Suppressor macrophage treated with lipopolysaccharide for 4 hours (primary cell): ENCODE data around the gene GAB3.

Experiments used
- DNase-seq: peaks from one replicate; pipeline ENCODE4 v3.0.0-alpha.2; 2020

Gene GAB3, protein sequence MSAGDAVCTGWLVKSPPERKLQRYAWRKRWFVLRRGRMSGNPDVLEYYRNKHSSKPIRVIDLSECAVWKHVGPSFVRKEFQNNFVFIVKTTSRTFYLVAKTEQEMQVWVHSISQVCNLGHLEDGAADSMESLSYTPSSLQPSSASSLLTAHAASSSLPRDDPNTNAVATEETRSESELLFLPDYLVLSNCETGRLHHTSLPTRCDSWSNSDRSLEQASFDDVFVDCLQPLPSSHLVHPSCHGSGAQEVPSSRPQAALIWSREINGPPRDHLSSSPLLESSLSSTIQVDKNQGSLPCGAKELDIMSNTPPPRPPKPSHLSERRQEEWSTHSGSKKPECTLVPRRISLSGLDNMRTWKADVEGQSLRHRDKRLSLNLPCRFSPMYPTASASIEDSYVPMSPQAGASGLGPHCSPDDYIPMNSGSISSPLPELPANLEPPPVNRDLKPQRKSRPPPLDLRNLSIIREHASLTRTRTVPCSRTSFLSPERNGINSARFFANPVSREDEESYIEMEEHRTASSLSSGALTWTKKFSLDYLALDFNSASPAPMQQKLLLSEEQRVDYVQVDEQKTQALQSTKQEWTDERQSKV

DNA sequence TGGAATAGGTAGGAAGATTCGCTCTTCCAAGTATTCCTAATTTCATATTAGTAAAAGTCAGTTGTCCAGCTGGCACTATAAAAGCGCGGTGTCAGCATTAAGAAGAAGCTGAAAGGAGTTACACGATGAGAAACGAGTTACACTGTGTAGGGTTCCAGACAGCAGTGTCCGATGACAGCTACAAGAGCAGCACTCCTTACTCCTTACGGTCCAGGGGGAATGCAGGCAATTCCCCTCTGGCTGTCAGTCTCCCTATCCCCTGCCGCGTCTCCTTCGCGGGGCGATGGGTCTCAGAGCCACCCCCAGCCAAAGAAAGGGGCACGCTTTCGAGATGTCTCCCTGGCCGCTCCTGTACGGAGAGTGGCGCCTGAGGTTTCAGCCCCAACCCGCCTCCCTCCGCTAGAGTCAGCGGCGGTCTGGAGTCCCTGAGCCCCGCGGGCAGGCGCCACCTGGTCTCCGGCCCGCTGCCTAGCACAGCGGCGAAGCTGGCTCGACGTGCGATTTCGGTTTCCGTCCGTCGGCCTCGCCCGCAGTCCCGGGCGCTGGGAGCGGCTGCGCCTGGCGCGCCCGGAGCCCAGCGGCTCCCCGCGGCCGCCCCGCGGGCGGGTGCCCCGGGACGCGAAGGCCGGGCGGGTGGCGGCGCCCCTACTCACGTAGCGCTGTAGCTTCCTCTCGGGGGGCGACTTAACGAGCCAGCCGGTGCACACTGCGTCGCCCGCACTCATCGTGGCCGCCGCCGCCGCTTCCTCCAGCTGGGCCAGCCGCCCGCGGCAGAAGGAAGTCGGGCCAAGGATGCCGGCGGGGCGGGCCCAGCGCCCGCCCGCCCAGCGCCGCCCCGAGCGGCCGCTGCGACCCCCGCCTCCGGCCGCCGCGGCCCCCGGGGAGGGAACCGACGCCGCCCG lies at the start of gene GAB3:
Gene GAB3 (minus strand): TSS at position 777 of the 902 bp plus-strand sequence. CDS start 52 bp downstream, at position 725.
- DNase-seq = peak; percentile 46

DNA sequence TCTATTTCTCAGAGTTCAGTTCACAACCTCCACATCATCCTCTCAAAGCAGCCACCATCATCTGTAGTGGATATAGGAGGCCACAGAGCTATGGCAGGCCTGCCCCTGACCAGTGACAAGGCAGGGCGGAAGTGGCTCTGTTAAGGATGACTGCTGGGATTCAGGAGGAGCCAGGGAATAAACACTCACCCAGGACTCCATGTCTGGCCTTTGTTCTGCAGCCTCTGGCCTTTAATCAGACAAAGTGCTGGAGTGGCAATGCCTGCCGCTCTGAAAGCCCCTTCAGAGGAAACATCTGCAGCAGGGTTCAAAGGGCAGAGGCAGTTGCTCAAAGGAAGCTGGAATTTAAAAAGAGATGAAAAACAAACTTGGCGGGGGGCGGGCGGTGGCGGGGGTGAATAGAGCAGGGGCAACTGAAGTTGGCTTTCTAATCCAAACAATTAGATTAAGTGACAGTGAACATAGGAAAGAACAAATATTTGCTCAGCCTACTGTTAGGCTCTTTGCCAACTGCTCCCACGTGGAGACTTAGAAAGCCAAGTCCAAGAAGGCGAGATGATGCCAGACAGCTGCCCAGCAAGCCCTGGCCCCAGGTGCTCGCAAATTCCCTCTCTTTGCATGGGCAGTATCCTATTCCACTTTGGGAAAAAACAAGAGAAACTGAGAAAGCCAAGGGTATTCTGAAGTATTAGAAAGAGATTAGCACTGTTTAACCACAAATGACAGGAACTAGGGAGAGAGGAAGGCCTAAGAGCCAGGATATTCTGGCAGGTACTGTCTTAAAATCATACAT lies 48.9 kb upstream of the GAB3 start:
- DNase-seq = no peak

DNA sequence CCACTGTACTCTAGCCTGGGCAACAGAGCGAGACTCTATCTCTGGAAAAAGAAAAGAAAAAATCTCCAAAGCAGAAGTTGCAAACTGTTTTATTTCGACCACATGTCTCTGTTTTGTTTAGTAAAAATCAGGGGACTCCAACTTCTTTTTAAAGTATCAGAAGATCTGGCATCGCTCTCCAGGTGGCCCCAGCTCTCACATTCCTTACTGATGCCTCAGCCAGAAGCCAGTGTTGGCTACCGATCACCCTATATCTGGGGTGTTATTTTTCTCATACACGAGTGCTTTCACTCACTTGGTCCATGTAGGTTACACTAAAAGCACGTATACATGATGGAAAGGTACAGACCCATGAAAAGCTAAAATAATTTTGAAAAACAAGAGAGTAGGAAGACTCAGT lies 46.1 kb upstream of the GAB3 start:
- no peak for DNase-seq

DNA sequence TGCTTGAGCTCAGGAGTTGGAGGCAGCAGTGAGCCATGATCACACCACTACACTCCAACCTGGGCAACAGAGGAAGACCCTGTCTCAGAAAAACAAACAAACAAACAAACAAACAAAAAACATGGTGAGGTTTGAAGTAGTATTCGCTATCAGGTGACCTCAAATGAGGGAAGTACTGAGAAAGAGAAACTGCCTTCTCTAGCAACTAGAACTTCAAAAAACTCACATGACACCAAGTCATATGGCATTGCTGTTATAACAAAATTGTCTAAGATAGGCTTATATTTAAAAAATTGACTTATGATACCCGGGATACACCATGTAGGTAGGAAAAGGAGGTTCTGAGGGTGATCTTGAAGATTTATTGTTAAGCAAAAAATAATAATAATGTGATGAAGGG lies 44.1 kb upstream of the GAB3 start:
- DNase-seq = peak; percentile 65

DNA sequence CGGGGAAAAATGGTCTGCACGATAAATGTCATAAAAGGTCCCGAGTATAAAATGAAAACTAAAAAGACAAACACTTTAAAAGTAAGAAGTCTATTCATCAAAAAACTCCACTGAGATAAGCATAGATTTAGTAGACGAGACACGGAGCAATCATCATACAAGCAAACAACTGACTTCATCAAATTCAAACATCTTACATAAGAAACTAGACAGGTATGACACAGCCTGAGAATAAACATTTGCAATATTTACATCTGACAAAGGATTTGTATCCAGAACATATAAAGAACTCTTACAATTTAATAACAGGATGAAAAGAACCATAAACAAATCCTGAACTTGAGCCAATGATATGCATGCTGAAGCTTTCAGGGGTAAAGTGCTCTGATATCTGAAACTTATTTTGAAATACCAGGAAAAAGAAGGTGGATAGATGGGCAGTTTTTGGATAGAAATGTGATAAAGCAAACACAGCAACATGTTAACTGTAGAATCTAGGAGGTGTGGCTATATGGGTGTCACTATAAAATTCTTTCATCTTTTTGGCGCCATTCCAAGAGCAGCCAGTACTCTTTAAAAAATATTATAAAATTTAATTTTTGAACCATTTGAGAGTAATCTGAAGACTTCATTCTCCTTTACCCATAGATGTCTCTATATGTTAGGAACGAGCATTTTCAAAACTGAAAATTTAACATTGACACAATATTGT lies 42.4 kb upstream of the GAB3 start:
- no peak for DNase-seq

DNA sequence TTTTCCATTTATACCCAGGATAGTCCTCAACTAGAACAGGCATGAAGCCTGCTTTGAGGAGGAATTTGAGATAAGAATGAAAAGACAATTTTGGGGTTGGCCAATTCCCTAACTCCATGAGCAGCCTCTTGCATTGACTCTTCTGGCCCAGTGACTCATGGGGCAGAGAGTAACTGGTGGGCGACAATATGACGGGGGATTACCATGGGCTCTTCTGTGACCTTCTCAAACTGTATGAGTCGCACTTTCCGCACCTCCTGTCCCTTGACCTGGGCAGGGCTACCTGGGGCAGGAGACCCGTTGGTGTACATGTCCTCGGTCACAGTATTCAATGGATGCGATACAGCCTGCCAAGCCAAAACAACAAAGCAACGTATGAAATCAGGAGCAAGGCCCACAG lies 41.1 kb upstream of the GAB3 start:
- DNase-seq = peak; percentile 33

DNA sequence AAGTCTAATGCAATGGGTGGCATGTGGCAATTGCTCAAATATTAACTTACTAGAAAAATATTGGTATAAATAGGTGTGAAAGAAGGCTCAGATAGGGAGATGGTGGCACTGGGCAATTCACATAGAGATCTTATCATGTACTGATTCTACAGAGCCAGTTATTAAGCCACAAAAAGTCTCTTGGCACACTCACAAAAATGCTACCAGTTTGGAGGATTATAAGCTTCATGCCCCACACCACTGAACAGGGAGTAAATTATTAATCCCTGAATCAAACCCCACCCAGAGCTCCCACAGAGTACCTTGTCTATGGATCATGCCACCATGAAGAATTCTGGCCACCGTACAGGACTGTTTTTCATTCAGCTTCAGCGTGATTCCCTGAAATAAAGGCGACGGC lies 40.6 kb upstream of the GAB3 start:
- DNase-seq = no peak

DNA sequence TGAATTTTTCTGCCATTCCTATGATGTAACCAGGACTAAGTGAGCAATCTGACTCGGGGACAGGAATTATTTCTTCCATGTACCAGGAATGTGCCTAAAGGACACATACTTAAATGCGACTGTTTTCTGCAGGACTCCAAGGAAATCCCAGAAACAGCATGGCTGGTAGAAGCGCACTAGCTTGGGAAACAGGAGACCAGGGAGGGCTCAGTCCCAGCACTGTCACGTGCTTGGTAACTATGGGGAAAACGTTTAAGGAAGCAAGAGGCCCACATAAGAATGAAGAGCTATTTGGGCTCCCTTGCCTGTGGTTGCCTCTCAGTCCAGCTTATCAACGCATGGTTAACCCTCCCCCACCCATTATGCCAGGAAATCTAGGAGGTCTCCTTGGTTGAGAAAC lies 34.8 kb upstream of the GAB3 start:
- DNase-seq = no peak

DNA sequence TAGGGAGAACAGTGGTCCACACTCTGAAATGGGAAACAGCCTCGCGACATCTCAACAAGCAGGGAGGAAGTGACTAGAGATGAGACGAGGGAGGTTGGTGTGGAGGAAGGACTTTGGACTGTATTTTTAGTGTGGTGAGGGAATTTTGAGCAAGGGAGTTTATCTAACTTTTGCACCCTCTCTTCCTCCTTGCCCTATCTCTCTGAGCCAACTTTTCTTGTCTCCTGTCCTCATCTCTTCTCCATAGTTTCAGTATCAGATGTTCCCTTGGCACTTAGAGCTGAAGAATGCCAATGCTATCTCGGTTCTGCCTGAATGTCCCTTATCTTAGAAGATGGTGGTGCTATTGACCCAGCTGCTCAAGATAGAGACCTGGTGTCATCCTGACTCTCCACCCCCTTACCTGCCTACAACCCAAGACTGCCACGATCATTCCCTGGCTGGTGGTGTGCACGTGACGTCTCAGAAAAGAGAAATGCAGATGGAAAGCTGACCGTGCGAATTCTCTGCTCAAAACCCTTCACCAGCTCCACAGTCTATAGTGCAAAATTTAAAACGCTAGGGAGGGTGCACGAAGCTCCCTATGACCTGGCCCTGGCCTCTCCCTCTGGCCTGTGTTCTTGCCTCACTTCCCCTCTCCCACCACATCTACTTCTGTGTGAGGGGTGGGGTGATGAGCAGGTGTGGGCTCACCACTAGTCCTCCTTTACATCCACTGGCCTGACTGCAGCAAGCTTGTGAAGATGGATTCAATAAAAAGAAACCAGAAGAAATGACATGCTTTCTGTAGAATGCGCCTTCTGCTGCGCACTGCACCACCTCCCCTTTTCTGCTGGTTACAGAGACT lies 33.5 kb upstream of the GAB3 start:
- DNase-seq = no peak

DNA sequence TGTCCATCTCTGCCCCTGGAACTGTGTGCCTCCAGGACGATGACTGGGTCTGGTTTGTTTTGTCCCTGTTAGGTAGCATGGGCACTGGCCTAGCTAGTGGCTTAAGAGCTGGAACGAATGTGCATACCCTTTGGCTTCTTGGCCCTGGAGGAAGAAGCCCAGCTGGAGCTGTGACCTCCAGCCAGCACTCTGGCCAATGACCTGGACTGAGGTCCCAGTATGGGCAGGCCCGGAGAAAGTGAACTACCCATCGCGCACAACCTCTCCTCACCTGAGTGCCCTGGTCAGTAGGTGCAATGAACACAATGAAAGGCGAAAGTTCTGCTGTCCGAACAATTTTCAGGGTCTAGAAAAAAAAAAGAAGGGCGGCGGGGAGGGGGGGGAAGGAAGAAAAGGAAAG lies 30.1 kb upstream of the GAB3 start:
- no peak for DNase-seq

DNA sequence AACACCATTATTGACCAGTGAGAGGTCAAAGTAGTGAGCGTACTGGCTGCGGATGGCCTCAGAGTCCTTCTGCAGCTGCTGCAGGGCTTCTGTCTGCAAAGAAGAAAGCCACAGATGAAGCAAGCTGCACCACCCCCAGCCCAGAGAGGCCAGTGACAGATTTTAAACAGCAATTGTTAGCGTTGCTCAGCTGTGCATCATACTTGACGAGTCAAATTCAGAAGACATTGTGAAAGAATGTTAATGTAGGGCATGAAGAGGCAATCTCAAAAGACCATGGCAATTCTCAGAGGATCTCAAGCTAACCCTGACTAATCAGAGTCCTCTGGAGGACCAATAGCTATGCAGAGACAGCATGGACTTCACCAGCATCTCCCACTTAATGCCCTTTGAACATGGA lies 28.4 kb upstream of the GAB3 start:
- no peak for DNase-seq

DNA sequence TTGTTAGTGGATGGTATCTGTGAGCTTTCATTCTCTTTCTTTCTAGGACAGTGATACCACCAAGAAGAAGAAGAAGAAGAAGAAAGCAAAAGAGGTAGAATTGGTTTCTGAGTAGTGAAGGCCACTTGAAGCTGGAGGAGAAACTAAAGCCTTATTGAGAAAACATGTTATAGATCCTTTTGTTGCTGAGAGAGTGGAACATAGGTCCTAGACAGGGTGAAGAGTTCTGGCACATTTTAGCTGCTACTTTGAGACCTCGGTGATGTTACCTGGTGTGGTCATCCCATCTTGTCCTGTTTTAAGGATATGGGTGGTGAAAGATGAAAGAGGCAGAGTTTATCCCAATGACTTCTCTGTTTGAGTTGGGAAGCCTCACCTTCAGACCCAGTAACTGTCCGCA lies 25.9 kb upstream of the GAB3 start:
- no peak for DNase-seq

DNA sequence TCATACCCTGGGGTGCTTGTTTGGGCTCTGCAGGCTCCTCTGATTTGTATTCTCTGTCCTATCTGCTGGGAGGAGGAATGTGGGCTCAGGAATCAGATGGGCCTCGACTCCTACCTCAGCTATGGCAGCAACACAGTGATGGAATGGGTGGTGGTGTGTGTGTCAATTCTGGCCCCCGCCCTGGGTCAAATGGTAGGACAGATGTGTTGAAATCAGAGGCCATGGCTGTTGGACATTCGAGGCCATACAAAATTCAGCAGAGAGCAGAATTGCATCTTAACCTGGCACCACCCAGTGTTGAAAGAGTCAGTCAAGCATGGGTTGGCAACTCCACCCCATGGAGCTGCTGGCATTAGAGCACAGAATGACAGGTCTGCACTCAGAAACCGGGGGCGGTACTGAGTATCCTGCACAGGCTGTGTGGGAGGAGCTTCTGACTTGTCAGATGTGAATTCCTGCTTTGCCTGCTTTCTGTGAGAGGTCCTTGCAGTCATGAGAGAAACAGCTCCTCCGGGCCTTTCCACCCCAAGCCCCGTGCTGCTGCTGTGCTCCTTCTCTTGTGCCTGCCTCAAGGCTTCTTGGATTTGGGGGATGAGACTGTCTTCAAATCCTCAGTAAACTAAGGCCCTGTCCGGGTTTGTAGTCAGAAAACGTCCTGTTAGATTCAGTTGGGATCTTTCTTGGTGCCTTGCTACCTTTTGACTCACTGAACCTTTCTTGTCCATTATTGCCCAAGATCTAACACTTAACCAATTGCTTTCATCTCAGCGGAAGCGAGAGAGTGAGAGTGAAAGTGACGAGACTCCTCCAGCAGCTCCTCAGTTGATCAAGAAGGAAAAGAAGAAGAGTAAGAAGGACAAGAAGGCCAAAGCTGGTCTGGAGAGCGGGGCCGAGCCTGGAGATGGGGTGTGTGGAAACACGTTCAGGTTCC lies 24.8 kb upstream of the GAB3 start:
- DNase-seq = peak; percentile 40

DNA sequence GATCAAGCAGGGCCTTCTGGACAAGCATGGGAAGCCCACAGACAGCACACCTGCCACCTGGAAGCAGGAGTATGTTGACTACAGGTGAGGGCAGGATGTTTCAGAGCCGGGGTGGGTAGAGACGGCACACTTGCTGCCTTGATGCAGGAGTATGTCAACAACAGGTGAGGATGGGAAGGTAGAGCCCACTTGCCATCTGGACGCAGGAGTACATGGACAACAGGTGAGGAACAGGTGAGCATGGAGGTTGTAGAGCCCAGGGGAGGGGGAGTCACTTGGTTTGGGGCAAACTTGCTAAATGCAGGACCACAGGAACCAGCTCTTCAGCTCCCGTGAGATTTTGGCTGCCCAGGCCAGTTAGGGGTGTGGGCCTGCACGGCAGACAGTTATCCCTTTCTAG lies 23.7 kb upstream of the GAB3 start:
- DNase-seq = no peak

DNA sequence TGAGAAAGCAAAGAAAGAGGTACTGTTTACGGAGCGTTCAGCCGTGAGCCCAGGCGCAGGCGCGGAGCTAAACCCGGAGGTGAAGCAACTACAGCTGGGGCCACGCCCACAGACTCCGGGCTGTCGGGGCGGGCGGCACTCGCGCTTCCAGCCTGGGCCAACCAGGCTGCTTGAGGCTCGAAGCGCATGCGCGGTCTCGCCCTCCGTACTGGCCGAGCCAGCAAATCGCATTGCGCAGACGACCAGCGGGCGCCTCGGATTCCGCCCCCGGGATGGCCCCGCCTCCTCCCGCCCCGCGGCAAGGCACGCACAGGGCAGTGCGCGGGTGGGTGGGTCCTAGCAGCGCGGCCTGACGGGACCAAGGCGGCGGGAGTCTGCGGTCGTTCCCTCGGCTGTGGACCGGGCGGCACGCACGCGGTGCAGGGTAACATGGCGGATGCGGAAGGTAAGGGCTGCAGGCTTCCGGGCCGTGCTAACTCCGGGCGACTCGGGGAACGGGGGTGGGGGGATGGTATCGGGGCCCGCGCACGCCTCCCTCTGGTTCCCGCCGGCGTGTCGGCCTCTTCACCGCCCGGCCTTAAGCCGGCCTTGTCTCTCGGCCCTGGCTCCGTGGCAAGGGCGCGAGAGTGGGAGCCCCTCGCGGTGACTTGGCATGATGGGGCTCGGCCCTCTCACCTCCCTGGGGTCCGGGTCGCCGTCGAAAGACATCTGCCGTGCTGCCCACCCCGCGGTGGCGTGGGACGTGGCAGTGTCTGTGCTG lies 11.8 kb upstream of the GAB3 start, which contains the start of gene DKC1:
Gene DKC1 (plus strand): TSS at position 328 of the 760 bp plus-strand sequence. CDS start 102 bp downstream, at position 430.
- peak; percentile 97 for DNase-seq

DNA sequence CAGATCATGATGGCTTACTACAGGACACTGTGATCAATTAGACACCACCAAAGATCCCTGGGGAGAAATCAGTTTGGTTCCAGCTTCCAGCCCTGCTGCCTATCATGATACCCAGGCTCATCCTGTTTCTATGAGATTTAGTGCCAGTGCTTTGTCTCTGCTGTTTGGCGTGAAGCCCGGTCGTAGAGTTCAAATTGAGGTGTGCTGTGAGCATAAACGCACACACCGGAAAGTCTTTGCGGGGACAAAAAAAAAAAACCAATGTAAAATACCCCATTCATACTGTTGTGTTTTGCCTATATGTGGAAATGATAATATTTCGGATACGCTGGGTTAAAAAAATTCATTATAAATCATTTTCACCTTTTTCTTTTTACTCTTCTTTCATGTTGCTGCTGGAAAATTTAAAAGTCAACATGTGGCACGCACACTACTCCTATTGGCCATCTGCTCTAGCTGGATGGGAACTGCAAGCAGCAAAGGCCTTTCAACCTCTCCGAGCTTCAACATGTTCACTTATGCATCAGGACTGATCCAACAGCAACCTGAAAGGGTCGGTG lies 11.2 kb upstream of the GAB3 start:
- DNase-seq = no peak

DNA sequence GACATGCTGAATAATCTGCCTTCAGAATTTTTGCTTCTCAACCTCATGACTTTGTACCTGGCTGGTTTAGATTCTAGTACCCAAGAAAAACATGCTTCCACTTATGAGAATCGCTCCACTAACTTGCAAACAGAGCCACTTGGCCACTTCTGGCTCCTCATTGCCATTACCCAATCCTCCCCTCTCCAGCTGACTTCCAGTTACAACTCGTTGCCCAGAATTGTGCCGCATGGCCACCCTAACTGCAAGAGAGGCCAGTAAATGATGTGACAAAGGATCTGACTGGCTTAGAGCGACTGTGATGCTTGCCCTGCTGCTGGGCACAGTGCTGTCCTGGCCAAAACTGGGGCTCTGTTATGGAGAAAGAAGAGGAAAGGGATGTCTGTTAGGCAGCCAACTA lies 7.8 kb upstream of the GAB3 start:
- DNase-seq = no peak

DNA sequence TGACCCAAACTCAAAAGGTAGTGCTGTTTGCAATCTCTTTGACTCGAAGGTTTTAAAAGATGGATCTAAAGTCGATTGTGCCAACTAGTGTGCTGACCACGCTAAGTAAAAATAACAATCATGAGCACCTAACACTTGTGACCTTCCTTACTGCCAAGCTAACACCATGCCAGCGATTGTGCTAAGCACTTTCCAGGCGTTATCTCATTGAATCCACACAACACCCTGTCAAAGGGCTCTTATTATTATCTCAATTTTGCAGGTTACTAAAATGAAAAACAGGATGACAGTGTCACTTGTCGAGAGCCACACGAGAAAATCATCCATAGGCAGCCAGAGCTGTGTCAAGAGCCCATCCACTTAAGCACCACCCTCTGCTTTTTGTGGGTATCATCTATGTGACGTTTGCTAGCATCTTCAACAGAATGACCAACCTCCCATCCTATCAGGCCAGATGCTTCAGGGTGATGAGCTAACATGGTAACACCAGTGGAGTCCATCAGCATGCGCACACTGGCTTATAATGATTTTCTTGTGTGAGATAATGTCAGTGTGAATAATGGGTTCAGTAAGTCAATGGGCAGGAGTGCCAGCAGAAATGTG lies 893 bp upstream of the GAB3 start:
- DNase-seq = no peak
